ENCODE data around the gene SERF2. TPM values are rescaled to one million over a fixed set of nuclear protein-coding genes. Genes with fewer than 3 reads are reported as not detected.
A peak's percentile ranks its signal among the peaks of the same experiment; 100 is the strongest.

The SERF2 gene
- total and polyA plus RNA-seq, 10 of the 15 experiments (the other 5 are each of a cell fraction or from before 2014, with no cell fraction given): 464 to 4,159 (median 1,014) TPM

DNA sequence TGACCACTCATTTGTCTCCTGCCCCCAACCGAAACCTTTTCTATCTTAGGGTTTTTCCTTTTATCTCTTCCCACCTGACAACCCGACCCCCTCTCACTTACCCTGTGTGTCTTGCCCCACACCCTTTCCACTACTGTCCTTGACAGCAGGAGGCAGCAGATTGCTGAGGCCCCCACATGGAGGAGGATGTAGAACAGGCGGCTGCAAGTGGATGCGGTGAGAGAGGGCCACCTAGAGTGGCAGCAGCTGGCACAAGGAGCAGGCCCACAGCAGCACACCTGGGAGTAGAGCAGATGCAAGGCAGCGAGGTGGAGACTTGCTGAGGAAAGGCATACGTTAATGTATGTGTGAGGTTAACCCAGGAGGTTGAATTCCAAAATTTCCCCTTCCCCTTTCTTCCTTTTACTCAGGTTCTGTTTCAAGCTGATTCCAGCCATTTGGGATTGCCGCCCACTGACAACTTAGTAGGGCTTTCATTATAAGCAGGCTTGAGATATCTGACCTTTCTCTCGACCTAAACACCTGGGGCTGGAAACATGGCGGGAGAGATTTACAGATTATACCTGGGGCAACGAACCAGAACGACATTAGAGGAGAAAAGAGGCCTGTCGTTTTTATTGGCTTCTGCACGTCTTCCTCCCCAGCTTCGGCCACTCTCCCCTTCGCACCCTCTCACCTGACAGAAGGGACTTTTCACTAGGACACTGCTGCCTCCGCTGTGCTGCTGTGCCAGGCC is 7.3 kb downstream of the SERF2 start:
- ChIA-PET POLR2A (interaction anchor here (1.6 to 4.6 kb wide), 3 partner anchors 9 to 25 kb away, joined by 7 to 41 read pairs (median 21); partner anchors contain the start of genes ELL3, MFAP1 and SERF2), RAD21 (ENCODE audit: unreplicated experiment) (interaction anchor here (1.0 to 4.3 kb wide), 4 partner anchors 10 to 28 kb away, joined by 3 to 19 read pairs (median 16); partner anchors contain the start of genes ELL3, MFAP1 and WDR76), CTCF (interaction anchor here (0.8 to 1.9 kb wide), 5 partner anchors 9 to 29 kb away, joined by 3 to 9 read pairs (median 6); partner anchors contain the start of gene ELL3), SMC1A (ENCODE audit: uncharacterized antibody, unreplicated experiment) (interaction anchor here (0.7 to 2.5 kb wide), 5 partner anchors 9 to 37 kb away, joined by 3 to 18 read pairs (median 4); partner anchors contain the start of genes MFAP1 and WDR76)
- Histone ChIP-seq H3K4me3 (no peak overlapping the region; the same call in 1 of the 2 replicates), H3K36me3 (ENCODE audit: control insufficient read depth in 2 of 2, insufficient read depth in 2 of 2, low read length in 1 of 2) (peaks cover 3 to 34% of the 10 kb centered on the region in 2 experiments), H2AFZ (ENCODE audit: control insufficient read depth, low read depth, low read length) (no peak overlapping the region), H3K27ac (ENCODE audit: control insufficient read depth, insufficient read depth) (peak overlapping the region; percentile 75), H3K4me1 (ENCODE audit: control insufficient read depth, insufficient read depth, low read length) (peaks cover 27% of the 10 kb centered on the region), H3K9ac (ENCODE audit: control insufficient read depth, insufficient read depth, low read length) (no peak overlapping the region), H3K79me2 (ENCODE audit: control insufficient read depth, insufficient read depth, low read length) (peaks cover 28% of the 10 kb centered on the region), H3K4me2 (ENCODE audit: control insufficient read depth, insufficient read depth) (peak overlapping the region; percentile 2), H3K27me3 (replicated peaks in 1 of 2; ENCODE audit: control insufficient read depth in 2 of 2, insufficient read depth in 2 of 2, low read length in 1 of 2) (no peaks in the 10 kb centered on the region), H3K9me3 (replicated peaks; ENCODE audit: control insufficient read depth, insufficient read depth, low read length) (no peaks in the 10 kb centered on the region), H4K20me1 (ENCODE audit: control insufficient read depth, insufficient read depth) (no peaks in the 10 kb centered on the region; the same call in none of the 2 replicates)
- ATAC-seq: peak; percentile 68
- no peak for DNase-seq (ENCODE audit: low read depth, low spot score)
- intact Hi-C loops (cut with micrococcal nuclease; ENCODE audit: unreplicated experiment): no loop called here
- FAIRE-seq: no peak
- in situ Hi-C loops (cut with MboI): loop anchor here (10.0 to 25.0 kb wide), 2 partner anchors 925 to 1537 kb away; partner anchors contain the start of genes GANC and TMEM87A
- 52% methylated on average over 16 of the region's 16 CpGs for WGBS (ENCODE audit: insufficient coverage, insufficient replicate concordance, low lambda C conversion rate, missing lambda C conversion rate)
- no TSS peak for BruUV-seq (replicated peaks)
- TF ChIP-seq NBN (IDR thresholded peaks at IDR 0.05) (no peak), CBFB (IDR thresholded peaks at IDR 0.05; ENCODE audit: low read depth) (no peak), MTA3 (IDR thresholded peaks at IDR 0.05; ENCODE audit: borderline replicate concordance, low read length) (0 out of 2 replicates have a peak, but pooled peaks have one; percentile 9), POLR2A (IDR thresholded peaks at IDR 0.05; ENCODE audit: low read depth, low read length) (no peak; the same call in 1 of the 2 replicates), POLR2AphosphoS5 (IDR thresholded peaks at IDR 0.05; ENCODE audit: low read length) (no peak; the same call in 1 of the 2 replicates), FOXK2 (IDR thresholded peaks at IDR 0.05) (no peak), LARP7 (IDR thresholded peaks at IDR 0.05) (no peak), HCFC1 (IDR thresholded peaks at IDR 0.05; ENCODE audit: low read length) (no peak), STAT1 (conservative IDR thresholded peaks at IDR 0.05) (no peak), RCOR1 (conservative IDR thresholded peaks at IDR 0.05; ENCODE audit: low read depth, low read length) (no peak), ZZZ3 (IDR thresholded peaks at IDR 0.05; ENCODE audit: control insufficient read depth, insufficient read length, low read depth) (no peak), RAD21 (IDR thresholded peaks at IDR 0.05; ENCODE audit: insufficient read depth, low read depth, low read length) (peak; percentile 31; the same call in 1 of the 2 replicates), NFXL1 (IDR thresholded peaks at IDR 0.05; ENCODE audit: borderline replicate concordance) (no peak), PML (IDR thresholded peaks at IDR 0.05; ENCODE audit: low read length) (no peak), SREBF2 (IDR thresholded peaks at IDR 0.05; ENCODE audit: low read length) (no peak)
- TF ChIP-seq, protein P1, sequence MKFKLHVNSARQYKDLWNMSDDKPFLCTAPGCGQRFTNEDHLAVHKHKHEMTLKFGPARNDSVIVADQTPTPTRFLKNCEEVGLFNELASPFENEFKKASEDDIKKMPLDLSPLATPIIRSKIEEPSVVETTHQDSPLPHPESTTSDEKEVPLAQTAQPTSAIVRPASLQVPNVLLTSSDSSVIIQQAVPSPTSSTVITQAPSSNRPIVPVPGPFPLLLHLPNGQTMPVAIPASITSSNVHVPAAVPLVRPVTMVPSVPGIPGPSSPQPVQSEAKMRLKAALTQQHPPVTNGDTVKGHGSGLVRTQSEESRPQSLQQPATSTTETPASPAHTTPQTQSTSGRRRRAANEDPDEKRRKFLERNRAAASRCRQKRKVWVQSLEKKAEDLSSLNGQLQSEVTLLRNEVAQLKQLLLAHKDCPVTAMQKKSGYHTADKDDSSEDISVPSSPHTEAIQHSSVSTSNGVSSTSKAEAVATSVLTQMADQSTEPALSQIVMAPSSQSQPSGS (IDR thresholded peaks at IDR 0.05; ENCODE audit: low read length): no peak
- TF ChIP-seq, protein P2, sequence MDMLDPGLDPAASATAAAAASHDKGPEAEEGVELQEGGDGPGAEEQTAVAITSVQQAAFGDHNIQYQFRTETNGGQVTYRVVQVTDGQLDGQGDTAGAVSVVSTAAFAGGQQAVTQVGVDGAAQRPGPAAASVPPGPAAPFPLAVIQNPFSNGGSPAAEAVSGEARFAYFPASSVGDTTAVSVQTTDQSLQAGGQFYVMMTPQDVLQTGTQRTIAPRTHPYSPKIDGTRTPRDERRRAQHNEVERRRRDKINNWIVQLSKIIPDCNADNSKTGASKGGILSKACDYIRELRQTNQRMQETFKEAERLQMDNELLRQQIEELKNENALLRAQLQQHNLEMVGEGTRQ (IDR thresholded peaks at IDR 0.05; ENCODE audit: borderline replicate concordance, low read depth, low read length): no peak
- TF ChIP-seq, protein P3, sequence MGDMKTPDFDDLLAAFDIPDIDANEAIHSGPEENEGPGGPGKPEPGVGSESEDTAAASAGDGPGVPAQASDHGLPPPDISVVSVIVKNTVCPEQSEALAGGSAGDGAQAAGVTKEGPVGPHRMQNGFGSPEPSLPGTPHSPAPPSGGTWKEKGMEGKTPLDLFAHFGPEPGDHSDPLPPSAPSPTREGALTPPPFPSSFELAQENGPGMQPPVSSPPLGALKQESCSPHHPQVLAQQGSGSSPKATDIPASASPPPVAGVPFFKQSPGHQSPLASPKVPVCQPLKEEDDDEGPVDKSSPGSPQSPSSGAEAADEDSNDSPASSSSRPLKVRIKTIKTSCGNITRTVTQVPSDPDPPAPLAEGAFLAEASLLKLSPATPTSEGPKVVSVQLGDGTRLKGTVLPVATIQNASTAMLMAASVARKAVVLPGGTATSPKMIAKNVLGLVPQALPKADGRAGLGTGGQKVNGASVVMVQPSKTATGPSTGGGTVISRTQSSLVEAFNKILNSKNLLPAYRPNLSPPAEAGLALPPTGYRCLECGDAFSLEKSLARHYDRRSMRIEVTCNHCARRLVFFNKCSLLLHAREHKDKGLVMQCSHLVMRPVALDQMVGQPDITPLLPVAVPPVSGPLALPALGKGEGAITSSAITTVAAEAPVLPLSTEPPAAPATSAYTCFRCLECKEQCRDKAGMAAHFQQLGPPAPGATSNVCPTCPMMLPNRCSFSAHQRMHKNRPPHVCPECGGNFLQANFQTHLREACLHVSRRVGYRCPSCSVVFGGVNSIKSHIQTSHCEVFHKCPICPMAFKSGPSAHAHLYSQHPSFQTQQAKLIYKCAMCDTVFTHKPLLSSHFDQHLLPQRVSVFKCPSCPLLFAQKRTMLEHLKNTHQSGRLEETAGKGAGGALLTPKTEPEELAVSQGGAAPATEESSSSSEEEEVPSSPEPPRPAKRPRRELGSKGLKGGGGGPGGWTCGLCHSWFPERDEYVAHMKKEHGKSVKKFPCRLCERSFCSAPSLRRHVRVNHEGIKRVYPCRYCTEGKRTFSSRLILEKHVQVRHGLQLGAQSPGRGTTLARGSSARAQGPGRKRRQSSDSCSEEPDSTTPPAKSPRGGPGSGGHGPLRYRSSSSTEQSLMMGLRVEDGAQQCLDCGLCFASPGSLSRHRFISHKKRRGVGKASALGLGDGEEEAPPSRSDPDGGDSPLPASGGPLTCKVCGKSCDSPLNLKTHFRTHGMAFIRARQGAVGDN (IDR thresholded peaks at IDR 0.05): 0 out of 2 replicates have a peak, but pooled peaks have one; percentile 26
